Activated CD4-positive, alpha-beta T cell treated with anti-CD3 and anti-CD28 coated beads, Interleukin-2, amount 50 U/mL, for 1 hour (primary cell): ENCODE results near the gene PTPRD.

Source experiments
- DNase-seq: peaks from one replicate; pipeline ENCODE4 v3.0.0-alpha.2; 2020

Gene PTPRD

DNA sequence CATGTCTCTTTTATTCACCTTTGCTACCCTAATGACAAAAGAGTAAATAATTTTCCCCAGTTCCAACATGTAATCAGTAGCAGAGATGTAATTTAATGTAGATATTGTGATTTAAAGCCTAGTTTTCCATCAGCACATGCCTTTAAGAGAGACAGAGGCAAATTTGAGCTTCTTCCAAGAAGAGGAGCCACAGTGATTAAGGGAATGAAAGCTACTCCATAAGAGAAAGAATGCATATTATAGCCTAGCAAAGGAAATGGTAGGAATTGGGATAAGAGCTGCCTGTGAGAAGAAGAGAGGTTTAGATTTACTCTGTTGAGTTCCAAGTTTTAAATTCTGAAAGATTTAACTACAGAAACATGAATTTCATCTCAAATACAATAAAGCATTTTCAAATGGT is 2222.2 kb downstream of the PTPRD start:
- no peak for DNase-seq

DNA sequence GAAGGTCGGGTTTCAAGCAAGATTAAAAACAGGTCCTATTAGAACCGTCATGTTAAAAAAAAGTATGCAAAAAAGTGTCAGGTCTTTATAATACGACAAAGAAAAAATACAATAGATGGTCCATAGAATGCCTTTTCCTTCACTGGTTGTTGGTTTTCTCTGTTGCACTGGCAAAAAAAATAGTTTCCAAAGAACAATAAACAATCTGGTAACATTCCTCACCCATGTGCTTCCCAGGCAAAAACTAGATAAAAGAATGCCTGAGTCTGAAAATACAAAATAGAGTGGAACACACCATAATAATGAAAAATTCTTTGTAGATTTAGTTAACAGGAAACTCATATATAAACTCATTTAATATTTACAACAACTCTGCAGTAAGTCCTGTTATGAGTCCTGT is 2223.3 kb downstream of the PTPRD start:
- DNase-seq, result no peak

- DNase-seq, result no peak
Observed at GRCh38 chr9:8388132-8388531, 2224.7 kb downstream of the PTPRD start.

DNA sequence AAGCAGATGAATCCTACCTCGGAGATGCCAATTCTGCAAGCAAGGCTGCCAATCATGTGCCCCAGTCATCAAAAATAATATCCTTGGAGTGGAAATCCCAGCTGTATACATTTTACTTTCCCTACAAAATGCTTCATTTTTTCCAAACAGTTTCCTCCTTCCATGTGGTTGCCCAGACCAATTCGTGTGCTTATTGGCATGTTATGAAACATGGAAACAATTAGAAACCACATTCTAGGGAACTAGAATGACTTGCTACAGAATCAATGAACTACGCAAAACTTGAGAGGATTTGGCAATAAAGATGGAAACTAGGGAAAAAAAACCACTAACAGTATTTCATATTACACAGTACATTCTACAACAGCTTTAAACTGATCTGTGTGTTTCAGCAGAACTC is 2228.7 kb downstream of the PTPRD start:
- DNase-seq, result no peak

- DNase-seq, result no peak
Observed at GRCh38 chr9:8382777-8383527, 2229.8 kb downstream of the PTPRD start.

GRCh38 chr9:8382266-8382665 is 2230.5 kb downstream of the PTPRD start:
- DNase-seq, result no peak

- no peak for DNase-seq
Observed at GRCh38 chr9:8381601-8382000, 2231.2 kb downstream of the PTPRD start.

GRCh38 chr9:8374471-8374870 is 2238.3 kb downstream of the PTPRD start:
- no peak for DNase-seq

GRCh38 chr9:8371686-8372085 is 2241.1 kb downstream of the PTPRD start:
- no peak for DNase-seq

- no peak for DNase-seq
Observed at GRCh38 chr9:8366161-8366926, 2246.5 kb downstream of the PTPRD start.

- no peak for DNase-seq
Observed at GRCh38 chr9:8365466-8366160, 2247.2 kb downstream of the PTPRD start.

- no peak for DNase-seq
Observed at GRCh38 chr9:8365029-8365428, 2247.8 kb downstream of the PTPRD start.

DNA sequence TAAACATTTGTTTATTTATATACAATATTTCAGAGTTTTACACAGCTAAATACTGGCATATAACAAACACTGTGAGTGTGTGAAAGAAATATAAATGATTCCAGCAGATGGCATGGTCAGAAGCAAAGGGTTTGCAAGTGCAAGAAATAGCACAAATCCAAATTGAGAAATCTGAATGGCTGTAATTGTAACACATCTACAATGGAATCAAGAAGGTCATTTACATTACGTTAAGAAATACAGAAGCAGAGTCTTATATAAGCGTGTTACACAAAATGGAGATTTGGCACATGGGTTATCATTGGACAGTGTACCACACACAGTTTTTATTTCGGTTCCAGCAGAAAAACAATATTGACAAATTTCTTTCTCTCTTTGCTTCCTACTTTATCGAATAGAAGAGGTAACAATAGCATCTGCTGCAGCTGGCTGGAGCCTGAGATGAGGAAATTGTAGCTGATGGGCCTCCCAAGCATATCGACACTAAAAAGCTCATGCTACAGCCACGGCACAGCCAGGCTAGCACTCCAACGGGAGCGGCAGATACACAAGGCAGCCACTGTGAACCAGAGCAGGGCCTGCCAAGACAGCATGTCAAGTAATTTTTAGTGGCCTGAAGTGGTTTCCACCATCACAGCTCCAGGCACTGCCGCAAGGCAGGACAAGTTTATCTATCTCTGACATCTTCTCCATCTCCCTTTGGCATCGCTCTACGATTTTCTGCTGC is 2248.6 kb downstream of the PTPRD start:
- DNase-seq, result no peak

GRCh38 chr9:8362250-8362649 is 2250.6 kb downstream of the PTPRD start:
- no peak for DNase-seq

DNA sequence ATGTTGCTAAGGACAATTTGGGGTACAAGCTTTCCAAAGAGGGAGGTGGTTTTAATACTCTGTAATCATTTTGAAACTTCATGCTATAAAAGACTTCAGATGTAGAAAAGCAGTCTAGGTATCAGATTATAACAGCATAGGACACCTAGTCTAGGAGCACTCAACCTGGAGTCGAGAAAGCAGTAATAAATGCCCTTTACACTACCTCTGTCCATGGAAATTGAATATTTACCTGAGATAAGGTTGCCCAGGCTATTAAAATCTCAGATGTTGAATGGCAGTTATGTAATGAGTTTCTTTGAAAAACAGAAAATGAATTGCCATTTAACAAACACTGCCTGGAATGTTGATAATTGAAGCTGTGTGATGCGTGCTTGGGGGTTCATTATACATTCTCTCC is 2251.4 kb downstream of the PTPRD start:
- DNase-seq, result no peak

- no peak for DNase-seq
Observed at GRCh38 chr9:8356406-8356805, 2256.4 kb downstream of the PTPRD start.

DNA sequence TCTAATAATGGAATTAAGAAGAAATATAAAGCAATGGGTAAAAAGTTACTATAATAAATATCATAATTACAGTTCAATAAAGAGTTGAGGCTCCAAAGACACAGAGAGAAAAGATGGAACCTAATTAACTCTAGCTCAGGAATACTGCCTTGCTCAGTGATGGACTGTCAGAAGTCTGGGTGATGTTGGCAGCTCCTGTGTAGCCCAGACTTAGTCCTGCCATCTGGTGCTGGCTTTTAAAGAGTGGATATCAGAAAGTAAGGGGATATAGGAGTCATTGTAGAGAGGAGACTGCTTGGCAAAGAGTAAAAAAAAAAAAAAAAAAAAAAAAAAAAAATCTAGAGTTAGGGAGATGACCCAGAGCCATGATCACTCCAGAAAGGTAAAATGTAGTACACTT is 2261.4 kb downstream of the PTPRD start:
- DNase-seq, result no peak

DNA sequence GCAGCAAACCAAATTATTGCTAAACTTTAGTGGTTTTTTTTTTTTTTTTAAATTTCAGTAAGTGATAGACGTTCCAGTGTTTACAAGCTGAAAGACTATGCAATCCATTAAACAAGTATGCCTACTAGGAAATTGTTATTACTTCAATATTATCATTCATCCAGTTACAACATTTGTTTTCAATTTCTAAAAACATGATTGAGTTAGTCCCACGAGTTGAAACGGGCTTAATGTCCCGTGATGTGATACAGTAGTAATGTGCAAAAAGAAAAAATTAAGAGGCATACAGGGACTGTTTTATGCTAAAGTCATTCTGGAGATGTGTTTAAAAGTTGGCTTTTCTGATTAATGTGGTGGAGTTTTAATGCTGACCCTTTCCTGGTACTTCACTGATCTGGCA is 2262.9 kb downstream of the PTPRD start:
- no peak for DNase-seq

DNA sequence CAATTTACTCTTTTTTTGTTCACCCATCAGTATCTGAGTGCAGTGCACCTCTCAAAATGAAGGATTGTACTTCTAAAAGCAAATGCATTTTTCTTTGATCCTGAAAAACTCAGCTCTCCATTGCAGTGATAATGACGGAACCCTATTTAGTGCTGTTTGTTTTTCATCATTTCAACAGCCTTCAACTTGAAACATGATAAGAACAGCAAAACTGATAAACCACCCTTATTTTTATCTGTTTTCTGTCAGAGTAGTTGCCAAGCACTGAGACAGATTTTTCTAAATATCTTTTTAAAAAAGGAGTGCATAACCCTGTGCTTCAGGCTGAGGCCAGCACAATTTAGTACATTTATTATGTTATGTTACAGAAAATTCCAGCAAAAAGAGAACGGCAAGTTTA is 2263.4 kb downstream of the PTPRD start:
- DNase-seq, result no peak

DNA sequence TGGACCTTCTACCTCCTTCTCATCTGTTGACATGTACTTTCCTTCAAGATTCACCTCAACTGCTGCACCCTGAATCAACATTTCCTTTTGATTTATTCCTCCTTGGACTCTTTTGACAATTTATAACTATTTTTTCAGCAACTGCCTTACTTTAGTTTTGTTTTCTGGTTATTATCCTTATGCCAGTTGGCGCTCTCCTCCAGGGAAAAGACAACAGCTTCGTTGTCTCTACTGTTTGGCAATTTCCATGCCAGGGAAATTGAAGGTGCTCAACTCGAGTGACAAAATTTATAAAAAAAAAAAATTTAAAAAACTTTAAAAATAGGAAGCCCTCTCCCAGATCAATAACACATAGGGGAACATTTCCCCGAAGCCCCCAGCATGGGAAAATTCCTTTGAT is 2264.0 kb downstream of the PTPRD start:
- no peak for DNase-seq

- DNase-seq, result no peak
Observed at GRCh38 chr9:8346296-8346695, 2266.5 kb downstream of the PTPRD start.

DNA sequence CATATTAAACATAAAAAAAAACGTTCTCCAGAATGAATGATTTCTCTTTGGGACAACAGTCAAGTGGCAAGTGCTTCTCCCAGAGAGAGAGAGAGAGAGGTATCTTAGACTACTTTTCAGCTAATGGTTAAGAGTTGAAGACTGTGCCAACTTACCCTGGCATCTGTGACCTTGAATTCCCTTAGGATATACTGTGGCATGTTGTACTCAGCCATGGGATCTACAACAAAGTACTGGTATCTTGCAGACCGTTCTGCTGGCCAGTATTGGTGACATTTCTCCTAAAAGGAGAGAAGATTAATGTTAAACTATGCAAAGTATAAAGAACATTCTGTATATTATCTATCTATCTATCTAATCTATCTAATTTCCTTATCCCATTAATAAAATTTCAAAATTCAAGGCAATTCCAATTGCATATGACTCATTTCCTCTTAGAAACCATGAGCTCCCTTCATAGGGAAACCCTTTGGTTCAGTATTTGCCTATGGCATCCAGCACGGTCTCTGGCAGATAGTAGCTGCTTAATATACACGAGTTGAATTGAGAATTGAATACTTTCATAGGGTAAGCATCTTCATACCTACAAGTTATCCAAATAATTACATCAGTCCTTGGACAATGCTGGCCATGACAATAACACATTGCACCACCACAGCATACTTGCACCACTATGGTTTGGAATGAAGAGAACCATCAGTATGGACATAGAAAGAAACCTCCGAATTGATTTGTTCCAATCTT is 2273.9 kb downstream of the PTPRD start:
- no peak for DNase-seq
